Left forelimb (tissue), 1 donor: ENCODE data around the gene SETDB1.

Experiments used
- DNase-seq: peaks from one replicate; pipeline ENCODE4 v3.0.0-alpha.2; 2018; ENCODE audit warnings: low spot score

SETDB1 gene

GRCh38 chr1:150931773-150932172, 5.6 kb downstream of the SETDB1 start:
- DNase-seq, result no peak

- DNase-seq, result no peak
These were observed 18.7 kb downstream of the SETDB1 start for GRCh38 chr1:150944856-150945255.

GRCh38 chr1:150954708-150955107, 28.5 kb downstream of the SETDB1 start:
- DNase-seq, result no peak

- no peak for DNase-seq
These were observed 29.1 kb downstream of the SETDB1 start for GRCh38 chr1:150955280-150955679.

- DNase-seq, result no peak
These were observed 31.5 kb downstream of the SETDB1 start for GRCh38 chr1:150957666-150958065.

DNA sequence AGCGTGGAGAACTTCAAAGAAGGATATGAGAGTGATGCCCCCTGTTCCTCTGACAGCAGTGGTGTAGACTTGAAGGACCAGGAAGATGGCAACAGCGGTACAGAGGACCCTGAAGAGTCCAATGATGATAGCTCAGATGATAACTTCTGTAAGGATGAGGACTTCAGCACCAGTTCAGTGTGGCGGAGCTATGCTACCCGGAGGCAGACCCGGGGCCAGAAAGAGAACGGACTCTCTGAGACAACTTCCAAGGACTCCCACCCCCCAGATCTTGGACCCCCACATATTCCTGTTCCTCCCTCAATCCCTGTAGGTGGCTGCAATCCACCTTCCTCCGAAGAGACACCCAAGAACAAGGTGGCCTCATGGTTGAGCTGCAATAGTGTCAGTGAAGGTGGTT, 34.5 kb downstream of the SETDB1 start:
- DNase-seq, result no peak

DNA sequence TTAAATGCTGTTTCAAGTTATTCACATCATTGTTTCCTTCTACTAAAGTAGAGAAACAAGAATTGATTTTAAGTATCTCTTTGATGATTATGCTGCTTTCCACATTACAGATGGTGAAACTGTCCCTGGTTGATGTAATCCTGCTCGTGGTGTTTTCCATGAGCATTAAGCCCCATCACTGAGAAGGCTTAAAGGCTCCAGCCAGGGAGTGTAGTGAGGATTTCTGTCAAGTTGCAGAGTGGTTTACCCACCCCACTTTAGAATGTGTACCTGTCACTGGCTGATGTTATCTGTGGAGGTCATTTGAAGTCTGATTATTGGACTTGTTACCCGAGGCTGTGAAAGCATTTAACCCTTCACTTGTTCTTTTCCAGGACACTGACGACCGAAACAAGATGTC, 35.6 kb downstream of the SETDB1 start:
- no peak for DNase-seq

- DNase-seq, result no peak
These were observed 37.4 kb downstream of the SETDB1 start for GRCh38 chr1:150963321-150964163.

DNA sequence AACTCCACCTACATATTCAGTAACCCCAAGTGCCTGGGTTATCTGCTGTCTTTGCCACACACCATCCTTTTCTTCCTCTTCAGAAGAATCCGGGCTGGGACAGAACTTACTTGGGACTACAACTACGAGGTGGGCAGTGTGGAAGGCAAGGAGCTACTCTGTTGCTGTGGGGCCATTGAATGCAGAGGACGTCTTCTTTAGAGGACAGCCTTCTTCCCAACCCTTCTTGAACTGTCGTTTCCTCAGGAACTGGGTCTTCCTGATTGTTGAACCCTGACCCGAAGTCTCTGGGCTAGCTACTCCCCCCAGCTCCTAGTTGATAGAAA, 38.0 kb downstream of the SETDB1 start:
- no peak for DNase-seq

GRCh38 chr1:150965605-150966004, 39.4 kb downstream of the SETDB1 start:
- no peak for DNase-seq

GRCh38 chr1:150966011-150966410, 39.8 kb downstream of the SETDB1 start:
- DNase-seq, result no peak

DNA sequence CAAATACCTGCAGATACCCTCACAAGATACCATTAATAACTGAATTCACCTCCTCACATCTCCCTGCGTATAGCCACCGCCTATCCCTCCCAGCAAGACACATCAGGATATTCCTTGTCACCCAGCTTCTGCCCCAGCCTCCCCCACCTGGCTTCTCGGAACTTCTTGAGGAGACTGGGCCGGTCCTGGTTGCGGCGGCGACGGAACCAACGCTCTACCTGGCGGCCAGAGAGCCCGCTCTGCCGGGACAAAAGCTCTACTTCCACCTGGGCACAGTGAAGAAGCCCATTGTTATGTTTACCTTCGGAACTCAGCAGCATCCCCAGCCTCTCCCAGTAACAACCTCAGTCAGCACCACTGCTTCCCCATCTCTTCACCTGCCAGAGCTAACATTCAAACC, 41.8 kb downstream of the SETDB1 start:
- no peak for DNase-seq

DNA sequence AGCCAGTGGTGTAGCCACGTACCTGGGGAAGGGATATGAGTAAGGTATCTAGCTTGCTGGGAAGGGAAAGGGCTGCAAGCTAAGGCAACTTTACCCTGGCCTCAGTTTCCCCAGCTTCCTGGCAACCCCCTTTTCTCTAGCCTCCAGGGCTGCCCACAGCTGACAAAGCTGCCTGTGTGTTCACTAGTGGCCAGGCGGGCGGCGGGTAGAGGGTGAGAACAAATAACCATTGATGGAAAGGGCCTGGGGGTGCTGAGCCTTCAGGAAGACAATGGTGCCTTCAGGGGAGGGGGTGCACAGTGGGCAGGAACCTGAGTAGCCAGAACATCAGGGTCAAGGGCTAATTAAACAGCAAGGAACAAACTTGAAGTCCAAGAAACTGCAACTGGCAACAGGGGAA, 42.3 kb downstream of the SETDB1 start:
- DNase-seq, result no peak

DNA sequence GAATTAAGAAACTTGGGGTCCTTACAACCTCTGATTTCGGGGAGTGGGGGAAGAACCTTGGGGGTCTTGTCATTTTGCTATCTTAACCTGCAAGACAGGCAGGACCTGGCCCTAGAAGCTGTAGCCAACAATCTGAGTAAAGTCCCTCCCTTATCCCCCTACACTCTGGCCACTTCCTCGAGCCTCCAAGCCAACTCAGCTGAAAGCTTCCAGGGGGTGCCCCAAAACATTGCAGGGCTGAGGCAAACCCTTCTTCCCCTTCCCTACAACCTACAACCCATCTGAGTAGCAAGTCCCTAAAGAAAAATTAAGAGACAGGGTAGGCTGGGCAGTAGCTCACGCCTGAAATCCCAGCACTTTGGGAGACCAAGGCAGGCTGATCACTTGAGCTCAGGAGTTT, 43.5 kb downstream of the SETDB1 start:
- no peak for DNase-seq

DNA sequence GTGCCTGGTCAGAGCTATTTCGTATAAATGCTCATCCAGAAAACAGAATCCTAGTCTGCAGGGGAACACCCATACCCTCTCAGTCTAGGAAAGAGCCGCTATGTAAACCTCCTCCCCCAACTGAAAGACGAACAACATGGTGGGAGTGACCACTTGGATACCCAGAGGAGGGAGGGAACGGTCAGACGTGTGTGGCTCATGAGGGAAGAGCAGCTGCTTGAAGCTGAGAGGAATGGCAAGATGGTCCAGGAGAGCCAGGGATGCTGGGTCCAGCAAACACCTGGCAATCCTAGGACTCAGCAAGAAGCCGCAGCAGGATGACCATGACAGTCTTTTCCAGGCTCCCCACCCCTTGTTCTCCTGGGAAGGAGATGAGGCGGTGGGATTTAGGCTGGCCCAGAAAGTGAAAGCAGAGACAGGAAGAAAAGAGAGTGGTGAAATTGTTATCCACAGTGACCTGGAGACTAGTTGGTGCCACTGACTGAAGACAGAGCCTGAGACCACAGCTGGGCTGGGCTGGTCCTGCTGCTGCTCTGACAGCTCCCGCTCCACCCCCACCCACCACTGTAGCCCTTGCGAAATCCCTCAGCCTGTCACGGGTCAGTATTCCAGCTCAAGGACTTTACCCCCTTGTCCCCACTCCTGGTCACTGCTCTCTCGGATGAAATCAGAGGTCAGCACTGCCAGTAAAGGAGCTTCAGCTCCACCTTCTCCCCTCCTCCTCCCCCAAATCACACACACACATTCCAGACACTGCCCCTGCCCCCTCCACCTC, 44.8 kb downstream of the SETDB1 start:
- no peak for DNase-seq

- no peak for DNase-seq
These were observed 45.6 kb downstream of the SETDB1 start for GRCh38 chr1:150971583-150972416.

DNA sequence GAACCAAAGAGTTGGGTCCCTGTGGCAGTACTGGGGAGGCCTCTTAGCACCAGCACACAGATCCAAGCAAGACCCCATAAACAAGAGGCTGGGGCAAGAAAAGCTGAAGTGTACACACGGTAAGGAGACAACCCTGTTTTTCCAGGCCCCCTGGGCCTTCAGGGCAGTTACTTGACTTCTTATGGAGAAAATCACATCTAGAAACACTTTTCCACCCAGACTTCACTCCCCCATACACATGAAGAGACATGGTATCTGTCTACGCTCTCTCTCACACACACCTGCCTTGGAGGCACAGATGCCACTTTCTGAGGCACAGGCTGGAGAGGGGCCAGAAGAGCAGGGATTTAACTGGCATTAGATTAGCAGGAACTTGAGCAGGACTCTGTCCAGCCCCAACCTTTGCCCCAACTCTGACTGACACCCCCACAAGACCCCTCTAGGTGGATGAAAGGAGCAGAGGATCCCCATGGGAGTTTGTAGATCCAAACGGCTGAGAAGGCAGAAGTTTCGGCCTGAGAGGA, 46.3 kb downstream of the SETDB1 start:
- DNase-seq, result no peak

DNA sequence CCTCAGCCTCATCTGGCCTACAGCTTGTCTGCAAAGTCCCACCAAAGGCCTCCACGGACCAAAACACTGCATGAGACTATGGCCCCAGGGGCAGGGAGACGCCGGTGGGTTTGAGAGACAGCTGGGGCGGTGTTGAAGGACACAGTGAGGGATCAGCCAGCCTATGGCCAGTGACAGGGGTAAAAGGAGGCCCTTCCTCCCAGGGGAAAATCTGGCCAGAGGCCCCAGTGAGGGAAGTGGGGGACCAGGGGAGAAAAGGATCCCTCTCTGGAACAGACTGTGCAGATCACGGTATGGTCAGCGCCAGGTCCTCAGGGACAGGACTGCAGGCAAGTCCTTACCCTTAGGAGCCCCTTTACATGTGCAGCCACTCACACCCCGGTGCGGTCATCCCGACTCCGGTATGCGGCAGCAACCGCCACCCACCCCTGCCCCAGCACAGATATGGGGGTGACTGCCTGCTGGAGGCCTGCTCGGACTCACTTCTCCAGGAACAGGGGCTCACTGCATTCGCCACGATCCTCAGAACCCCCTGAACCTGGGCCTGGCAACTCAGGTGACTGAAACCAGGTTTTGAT, 47.2 kb downstream of the SETDB1 start:
- no peak for DNase-seq

DNA sequence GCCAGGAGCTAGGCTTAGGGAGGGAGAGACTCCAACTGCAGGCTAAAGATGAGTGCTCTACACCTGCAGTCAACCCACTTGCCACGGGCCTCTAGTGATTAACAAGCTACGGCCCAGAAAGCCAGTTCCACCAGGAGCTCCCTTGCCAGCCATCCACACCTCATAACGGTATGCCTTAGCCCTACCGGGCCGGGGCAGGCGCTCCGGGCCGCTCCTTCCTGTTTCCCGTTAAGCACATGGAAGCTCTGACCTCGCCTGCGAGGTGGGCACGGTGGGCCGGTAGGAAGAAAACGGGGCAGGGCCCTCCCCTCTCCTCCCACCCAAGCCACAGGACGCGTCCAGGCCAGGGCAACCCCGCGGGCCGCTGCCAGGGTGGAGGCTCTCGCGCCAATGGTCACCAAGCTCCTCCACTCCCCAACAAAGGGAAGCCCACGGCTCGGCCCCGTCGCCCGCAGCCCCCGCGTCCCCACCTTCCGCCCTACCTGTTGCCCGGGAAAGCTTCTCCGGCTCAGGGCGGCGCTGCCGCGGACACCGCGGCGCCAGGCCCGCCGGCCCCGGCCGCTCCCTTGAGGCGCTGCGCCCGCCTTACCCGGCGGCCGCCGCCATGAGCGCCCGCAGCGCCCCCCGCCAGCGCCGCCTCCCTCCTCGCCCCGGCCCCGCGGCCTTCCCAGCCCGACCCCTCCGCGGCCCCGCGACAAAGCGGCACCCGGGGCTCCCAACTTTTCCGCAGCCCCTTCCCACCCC, 47.8 kb downstream of the SETDB1 start:
- peak; percentile 77 for DNase-seq

- peak; percentile 91 for DNase-seq
These were observed 48.7 kb downstream of the SETDB1 start, which contains the start of gene CERS2 for GRCh38 chr1:150974580-150975478. Gene CERS2 (minus strand): TSS chr1:150974835. CDS start chr1:150969090, 5,745 bp downstream.
